Measurements from ENCODE around the gene DEPDC1B. TPM values are rescaled to one million over a fixed set of nuclear protein-coding genes. Genes with fewer than 3 reads are reported as not detected.
"Not testable (repeated sequence)": the region's sequence is repeated elsewhere in the genome, so short reads cannot be mapped to it uniquely, and the experiment has no call there.

The DEPDC1B gene
- total and polyA plus RNA-seq, 5 experiments from 2014 or later: 0.09 to 0.37 TPM; not detected in 3

GRCh38 chr5:60687927-60688720, 11.8 kb downstream of the DEPDC1B start:
- H3K9me3 Mint-ChIP-seq: no peaks in the 10 kb centered on the region
- peak; percentile 37 to 53 for ATAC-seq
- peaks cover 0 to 4% (median 0%) of the 10 kb centered on the region in 5 donors for H3K27me3 Mint-ChIP-seq
- no peaks in the 10 kb centered on the region for H3K36me3 Mint-ChIP-seq
- POLR2A ChIA-PET: no interaction called here
- no peak for DNase-seq
- H3K4me1 Mint-ChIP-seq: no peaks in the 10 kb centered on the region
- no peak overlapping the region for H3K4me3 Mint-ChIP-seq
- H3K27ac Mint-ChIP-seq: no peak overlapping the region

GRCh38 chr5:60686157-60686556, 13.8 kb downstream of the DEPDC1B start:
- no peak overlapping the region for H3K4me3 Mint-ChIP-seq
- no peaks in the 10 kb centered on the region for H3K36me3 Mint-ChIP-seq
- H3K9me3 Mint-ChIP-seq: no peaks in the 10 kb centered on the region
- ATAC-seq (no peak), DNase-seq (no peak)
- H3K27ac Mint-ChIP-seq: no peak overlapping the region
- H3K27me3 Mint-ChIP-seq: peaks cover 0 to 4% (median 0%) of the 10 kb centered on the region in 5 donors
- H3K4me1 Mint-ChIP-seq: no peaks in the 10 kb centered on the region
- POLR2A ChIA-PET: no interaction called here

DNA sequence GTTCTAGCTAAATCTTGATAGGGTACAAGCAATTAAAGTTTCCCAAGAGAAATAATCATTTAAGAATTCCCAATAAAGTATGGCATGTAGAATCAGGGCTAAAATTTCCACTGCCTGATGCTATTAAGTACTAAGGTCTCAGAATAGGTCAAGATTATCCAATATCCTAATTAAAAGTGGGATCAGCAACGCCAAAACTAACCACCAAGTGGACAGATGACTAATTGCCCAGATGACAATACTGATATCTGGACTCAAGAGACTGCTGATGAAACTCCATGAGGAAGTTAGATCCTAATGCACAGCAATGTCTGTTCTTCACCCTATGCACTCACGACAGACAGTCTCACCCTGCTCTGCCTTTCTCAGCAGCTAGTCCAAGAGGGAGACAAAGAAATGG, 14.3 kb downstream of the DEPDC1B start:
- no peaks in the 10 kb centered on the region for H3K9me3 Mint-ChIP-seq
- peaks cover 0 to 3% (median 0%) of the 10 kb centered on the region in 5 donors for H3K27me3 Mint-ChIP-seq
- no peaks in the 10 kb centered on the region for H3K4me1 Mint-ChIP-seq
- no peak overlapping the region for H3K4me3 Mint-ChIP-seq
- POLR2A ChIA-PET: no interaction called here
- no peak overlapping the region for H3K27ac Mint-ChIP-seq
- H3K36me3 Mint-ChIP-seq: no peaks in the 10 kb centered on the region
- no peak for DNase-seq
- ATAC-seq: no peak

DNA sequence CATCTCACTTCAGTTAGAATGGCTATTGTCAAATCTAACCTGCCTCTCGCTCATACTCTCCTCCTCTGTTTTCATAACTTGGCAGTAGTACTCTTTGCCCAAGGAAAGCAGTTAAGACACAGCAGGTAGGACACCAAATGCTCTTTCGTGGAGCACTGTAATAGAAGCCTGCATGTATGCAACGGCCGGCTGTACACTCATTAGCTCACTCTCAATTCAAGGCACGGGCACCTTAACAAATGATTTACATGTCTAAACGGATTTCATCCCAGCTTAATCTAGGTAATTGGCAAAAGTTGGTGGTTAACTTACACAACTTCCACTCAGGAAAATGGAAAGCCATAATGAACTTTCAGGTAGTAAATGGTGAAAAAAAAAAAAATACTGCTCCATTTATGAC, 14.9 kb downstream of the DEPDC1B start:
- Mint-ChIP-seq H3K27me3 (no peaks in the 10 kb centered on the region), H3K27ac (no peak overlapping the region), H3K4me1 (no peaks in the 10 kb centered on the region), H3K36me3 (no peaks in the 10 kb centered on the region), H3K9me3 (no peaks in the 10 kb centered on the region), H3K4me3 (no peak overlapping the region)
- DNase-seq (no peak), ATAC-seq (no peak)
- POLR2A ChIA-PET: no interaction called here

- DNase-seq, H3K27me3 Mint-ChIP-seq, ATAC-seq, H3K4me3 Mint-ChIP-seq, H3K36me3 Mint-ChIP-seq, H3K4me1 Mint-ChIP-seq, H3K9me3 Mint-ChIP-seq, POLR2A ChIA-PET, H3K27ac Mint-ChIP-seq: not testable (repeated sequence)
Measured at GRCh38 chr5:60682007-60682406, 18.0 kb downstream of the DEPDC1B start.

DNA sequence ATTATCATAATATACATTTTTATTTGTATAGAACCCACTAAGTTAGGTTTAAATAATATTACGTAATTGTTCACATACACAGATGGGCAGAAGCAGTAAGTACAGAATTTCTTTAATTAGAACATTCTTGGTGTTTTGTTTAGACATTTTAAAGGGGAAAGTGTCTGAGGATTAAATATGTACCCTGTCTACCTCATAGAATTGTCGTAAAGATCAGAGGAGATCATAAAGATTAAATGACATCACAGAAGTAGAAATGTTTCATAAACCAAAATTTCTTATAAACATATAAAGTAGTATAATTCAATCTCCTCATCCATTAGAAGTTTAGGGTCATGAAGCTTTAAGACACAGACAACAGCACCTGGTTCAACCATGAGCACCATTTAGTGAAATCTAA, 20.1 kb downstream of the DEPDC1B start:
- Mint-ChIP-seq H3K4me3 (no peak overlapping the region), H3K27me3 (peaks cover 2 to 7% (median 3%) of the 10 kb centered on the region in 5 donors), H3K36me3 (no peaks in the 10 kb centered on the region), H3K4me1 (peaks cover 0 to 3% (median 0%) of the 10 kb centered on the region in 4 donors), H3K9me3 (no peaks in the 10 kb centered on the region), H3K27ac (no peak overlapping the region)
- ATAC-seq: no peak
- POLR2A ChIA-PET: no interaction called here
- no peak for DNase-seq

- Mint-ChIP-seq H3K9me3 (no peaks in the 10 kb centered on the region), H3K27ac (no peak overlapping the region), H3K4me3 (no peak overlapping the region), H3K4me1 (peaks cover 0 to 3% (median 0%) of the 10 kb centered on the region in 4 donors), H3K27me3 (peaks cover 2 to 7% (median 3%) of the 10 kb centered on the region in 5 donors), H3K36me3 (no peaks in the 10 kb centered on the region)
- no peak for ATAC-seq
- POLR2A ChIA-PET: no interaction called here
- peak in 2 of 10 donors; percentile 10 to 18 for DNase-seq
Measured at GRCh38 chr5:60677850-60678664, 21.9 kb downstream of the DEPDC1B start.

DNA sequence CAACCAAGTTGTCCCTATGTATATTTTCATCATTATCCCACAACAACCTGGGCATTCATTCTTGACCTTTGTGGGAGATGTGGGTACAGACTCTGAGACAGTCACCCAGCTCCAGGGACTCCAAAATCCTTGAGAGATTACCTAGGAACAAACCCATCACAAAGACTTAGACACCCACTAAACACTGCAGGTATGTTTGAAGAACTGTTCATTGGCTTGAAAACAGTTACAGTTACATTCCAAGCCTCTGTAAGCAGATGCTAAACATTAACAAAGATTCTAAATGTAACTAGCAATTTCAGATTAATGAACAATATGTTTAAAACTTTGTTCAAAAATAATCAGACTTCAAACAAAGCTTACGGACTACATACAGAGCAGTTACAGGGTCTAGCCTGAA, 24.7 kb downstream of the DEPDC1B start:
- ATAC-seq: no peak
- DNase-seq: no peak

GRCh38 chr5:60674251-60675069, 25.5 kb downstream of the DEPDC1B start:
- DNase-seq (no peak), ATAC-seq (no peak)
- POLR2A ChIA-PET: no interaction called here
- H3K27ac Mint-ChIP-seq: no peak overlapping the region
- H3K4me1 Mint-ChIP-seq: peaks cover 0 to 3% (median 0%) of the 10 kb centered on the region in 4 donors
- H3K4me3 Mint-ChIP-seq: no peak overlapping the region
- peaks cover 2 to 7% (median 3%) of the 10 kb centered on the region in 5 donors for H3K27me3 Mint-ChIP-seq
- no peaks in the 10 kb centered on the region for H3K9me3 Mint-ChIP-seq
- H3K36me3 Mint-ChIP-seq: no peaks in the 10 kb centered on the region

More for the DNA sequence above, 24.7 kb downstream of the DEPDC1B start:
- no peaks in the 10 kb centered on the region for H3K9me3 Mint-ChIP-seq
- H3K4me1 Mint-ChIP-seq: peaks cover 0 to 3% (median 0%) of the 10 kb centered on the region in 4 donors
- peaks cover 2 to 7% (median 3%) of the 10 kb centered on the region in 5 donors for H3K27me3 Mint-ChIP-seq
- POLR2A ChIA-PET: no interaction called here
- H3K27ac Mint-ChIP-seq: no peak overlapping the region
- no peak overlapping the region for H3K4me3 Mint-ChIP-seq
- no peaks in the 10 kb centered on the region for H3K36me3 Mint-ChIP-seq

GRCh38 chr5:60673334-60673733, 26.6 kb downstream of the DEPDC1B start:
- POLR2A ChIA-PET: no interaction called here
- no peak for DNase-seq
- peaks cover 0 to 7% (median 3%) of the 10 kb centered on the region in 5 donors for H3K27me3 Mint-ChIP-seq
- no peak overlapping the region for H3K27ac Mint-ChIP-seq
- H3K36me3 Mint-ChIP-seq: no peaks in the 10 kb centered on the region
- H3K4me1 Mint-ChIP-seq: peaks cover 0 to 3% (median 0%) of the 10 kb centered on the region in 4 donors
- no peaks in the 10 kb centered on the region for H3K9me3 Mint-ChIP-seq
- no peak for ATAC-seq
- H3K4me3 Mint-ChIP-seq: no peak overlapping the region

- no peaks in the 10 kb centered on the region for H3K9me3 Mint-ChIP-seq
- ATAC-seq (no peak), DNase-seq (no peak)
- H3K36me3 Mint-ChIP-seq: no peaks in the 10 kb centered on the region
- H3K27ac Mint-ChIP-seq: no peak overlapping the region
- POLR2A ChIA-PET: no interaction called here
- peaks cover 0 to 7% (median 0%) of the 10 kb centered on the region in 5 donors for H3K27me3 Mint-ChIP-seq
- H3K4me3 Mint-ChIP-seq: no peak overlapping the region
- peaks cover 0 to 3% (median 0%) of the 10 kb centered on the region in 4 donors for H3K4me1 Mint-ChIP-seq
Measured at GRCh38 chr5:60672693-60673264, 27.2 kb downstream of the DEPDC1B start.

DNA sequence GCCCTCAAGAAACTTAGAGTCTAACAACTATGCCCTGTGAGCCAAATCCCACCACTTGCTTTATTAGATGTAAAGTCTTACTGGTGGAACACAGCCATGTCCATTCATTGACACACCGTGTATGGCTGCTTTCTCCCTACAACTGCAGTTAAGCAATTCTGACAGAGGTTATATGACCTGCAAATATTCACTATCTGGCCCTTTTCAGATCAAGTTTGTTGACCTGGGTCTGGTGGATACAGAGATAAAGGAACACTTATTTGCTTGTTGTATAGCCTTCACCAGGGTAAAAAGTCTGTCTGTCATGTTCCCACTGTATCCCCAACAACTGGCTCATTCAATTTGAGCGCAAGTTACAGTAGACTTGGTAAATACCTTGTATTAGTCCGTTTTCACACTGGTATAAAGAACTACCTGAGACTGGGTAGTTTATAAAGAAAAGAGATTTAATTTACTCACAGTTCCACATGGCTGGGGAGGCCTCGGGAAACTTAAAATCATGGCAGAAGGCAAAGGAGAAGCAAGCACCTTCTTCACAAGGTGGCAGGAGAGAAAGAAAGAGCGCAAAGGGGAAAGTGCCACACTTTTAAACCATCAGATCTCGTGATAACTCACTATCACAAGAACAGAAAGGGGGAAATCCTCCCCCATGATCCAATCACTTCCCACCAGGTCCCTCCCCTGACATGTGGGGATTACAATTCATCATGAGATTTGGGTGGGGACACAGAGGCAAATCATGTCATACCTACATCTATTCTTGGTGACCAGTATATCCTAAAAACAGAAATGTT, 27.9 kb downstream of the DEPDC1B start:
- Mint-ChIP-seq H3K4me1 (no peaks in the 10 kb centered on the region), H3K9me3 (no peaks in the 10 kb centered on the region), H3K27ac (no peak overlapping the region), H3K4me3 (no peak overlapping the region), H3K27me3 (peaks cover 0 to 7% (median 0%) of the 10 kb centered on the region in 5 donors), H3K36me3 (no peaks in the 10 kb centered on the region)
- DNase-seq: no peak
- POLR2A ChIA-PET: no interaction called here
- ATAC-seq: no peak
